Measurements from ENCODE around the gene PTGER1. TPM values are rescaled to one million over a fixed set of nuclear protein-coding genes. Genes with fewer than 3 reads are reported as not detected.
A peak's percentile ranks its signal among the peaks of the same experiment; 100 is the strongest.

Gene PTGER1
- total RNA-seq, 1 experiment from 2014 or later, result 0.42 TPM

DNA sequence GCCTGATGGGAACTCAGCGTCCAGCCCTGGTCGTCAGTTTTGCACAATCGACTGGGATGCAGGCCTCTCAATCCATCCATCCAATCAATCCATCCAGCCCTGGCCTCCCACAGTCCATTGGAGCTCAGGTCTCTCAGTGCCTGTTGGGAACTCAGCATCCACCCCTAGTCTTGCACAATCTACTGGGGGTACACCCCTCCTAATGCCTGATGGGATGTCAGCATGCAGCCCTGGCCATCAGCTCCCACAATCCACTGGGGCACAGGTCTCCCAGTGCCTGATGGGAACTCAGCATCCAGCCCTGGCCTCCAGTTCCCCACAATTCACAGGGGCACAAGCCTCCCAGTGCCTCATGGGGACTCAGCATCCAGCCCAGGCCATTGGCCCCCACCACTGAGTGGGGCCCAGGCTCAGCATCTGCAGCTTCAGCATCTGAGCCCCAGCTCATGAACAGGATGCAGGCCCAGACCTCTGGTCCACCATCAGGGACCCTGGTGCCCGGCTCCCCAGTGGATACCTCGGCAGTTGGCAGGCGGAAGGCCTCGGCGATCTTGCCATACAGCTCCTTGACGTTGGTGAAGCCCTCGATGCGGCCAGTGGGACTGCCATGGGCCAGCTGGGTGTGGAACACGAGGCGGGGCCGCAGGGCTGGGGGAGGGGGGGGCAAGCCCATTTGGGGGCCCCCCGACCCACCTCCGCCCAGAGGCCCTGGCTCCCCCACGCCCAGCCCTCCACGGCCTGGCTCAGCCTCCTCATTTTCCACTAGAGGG lies 7.2 kb upstream of the PTGER1 start:
- BruUV-seq (replicated peaks), result no TSS peak
- Mint-ChIP-seq H3K36me3 (ENCODE audit: insufficient read depth, unreplicated experiment) (peaks cover 70% of the 10 kb centered on the region), H3K4me3 (ENCODE audit: unreplicated experiment) (no peak overlapping the region), H3K9me3 (ENCODE audit: unreplicated experiment) (no peaks in the 10 kb centered on the region), H3K27me3 (ENCODE audit: insufficient read depth, unreplicated experiment) (no peaks in the 10 kb centered on the region), H3K4me1 (ENCODE audit: insufficient read depth, unreplicated experiment) (no peaks in the 10 kb centered on the region), H3K27ac (ENCODE audit: low read depth, unreplicated experiment) (no peak overlapping the region)
- no peak for DNase-seq (ENCODE audit: unreplicated experiment)
- TF ChIP-seq, protein P1, sequence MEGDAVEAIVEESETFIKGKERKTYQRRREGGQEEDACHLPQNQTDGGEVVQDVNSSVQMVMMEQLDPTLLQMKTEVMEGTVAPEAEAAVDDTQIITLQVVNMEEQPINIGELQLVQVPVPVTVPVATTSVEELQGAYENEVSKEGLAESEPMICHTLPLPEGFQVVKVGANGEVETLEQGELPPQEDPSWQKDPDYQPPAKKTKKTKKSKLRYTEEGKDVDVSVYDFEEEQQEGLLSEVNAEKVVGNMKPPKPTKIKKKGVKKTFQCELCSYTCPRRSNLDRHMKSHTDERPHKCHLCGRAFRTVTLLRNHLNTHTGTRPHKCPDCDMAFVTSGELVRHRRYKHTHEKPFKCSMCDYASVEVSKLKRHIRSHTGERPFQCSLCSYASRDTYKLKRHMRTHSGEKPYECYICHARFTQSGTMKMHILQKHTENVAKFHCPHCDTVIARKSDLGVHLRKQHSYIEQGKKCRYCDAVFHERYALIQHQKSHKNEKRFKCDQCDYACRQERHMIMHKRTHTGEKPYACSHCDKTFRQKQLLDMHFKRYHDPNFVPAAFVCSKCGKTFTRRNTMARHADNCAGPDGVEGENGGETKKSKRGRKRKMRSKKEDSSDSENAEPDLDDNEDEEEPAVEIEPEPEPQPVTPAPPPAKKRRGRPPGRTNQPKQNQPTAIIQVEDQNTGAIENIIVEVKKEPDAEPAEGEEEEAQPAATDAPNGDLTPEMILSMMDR (IDR thresholded peaks at IDR 0.05; ENCODE audit: unreplicated experiment), result no peak
- ChIA-PET CTCF (interaction anchor here (0.5 to 7.2 kb wide), 6 partner anchors 10 to 117 kb away, joined by 3 to 50 read pairs (median 8); no protein-coding TSS in a partner anchor), POLR2A (interaction anchor here (0.7 to 1.2 kb wide), 2 partner anchors 24 to 36 kb away, joined by 3 read pairs; partner anchors contain the start of gene DNAJB1)
- intact Hi-C loops (cut with micrococcal nuclease), result no loop called here

DNA sequence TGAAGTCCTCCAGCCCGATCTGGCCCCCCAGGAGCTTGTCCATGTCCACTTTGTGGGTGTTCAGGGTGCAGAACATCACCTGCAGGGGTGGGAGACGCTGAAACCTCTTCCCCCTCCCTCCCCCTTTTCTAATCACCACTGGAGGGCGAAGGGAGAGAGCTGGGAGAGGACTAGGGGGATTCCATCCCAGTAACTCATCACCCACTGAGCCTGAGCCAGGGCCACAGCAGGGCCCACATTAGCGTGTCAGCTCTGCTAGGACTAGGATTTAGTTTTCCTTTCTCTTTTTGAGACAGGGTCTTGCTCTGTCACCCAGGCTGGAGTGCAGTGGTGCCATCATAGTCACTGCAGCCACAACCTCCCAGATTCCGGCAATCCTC lies 5.5 kb upstream of the PTGER1 start:
- TF ChIP-seq, protein P1 (IDR thresholded peaks at IDR 0.05; ENCODE audit: unreplicated experiment), result no peak
- no TSS peak for BruUV-seq (replicated peaks)
- H3K4me3 Mint-ChIP-seq (ENCODE audit: unreplicated experiment), result no peak overlapping the region
- no peaks in the 10 kb centered on the region for H3K9me3 Mint-ChIP-seq (ENCODE audit: unreplicated experiment)
- ChIA-PET CTCF (interaction anchor here (0.5 to 7.2 kb wide), 13 partner anchors 9 to 349 kb away, joined by 3 to 50 read pairs (median 4); partner anchors contain the start of gene ASF1B), POLR2A (interaction anchor here (0.7 to 1.1 kb wide), 2 partner anchors 15 to 16 kb away, joined by 3 read pairs; no protein-coding TSS in a partner anchor)
- DNase-seq (ENCODE audit: unreplicated experiment), result no peak
- H3K36me3 Mint-ChIP-seq (ENCODE audit: insufficient read depth, unreplicated experiment), result peaks cover 61% of the 10 kb centered on the region
- H3K27me3 Mint-ChIP-seq (ENCODE audit: insufficient read depth, unreplicated experiment), result no peaks in the 10 kb centered on the region
- H3K27ac Mint-ChIP-seq (ENCODE audit: low read depth, unreplicated experiment), result no peak overlapping the region
- intact Hi-C loops (cut with micrococcal nuclease), result no loop called here
- peaks cover 14% of the 10 kb centered on the region for H3K4me1 Mint-ChIP-seq (ENCODE audit: insufficient read depth, unreplicated experiment)

DNA sequence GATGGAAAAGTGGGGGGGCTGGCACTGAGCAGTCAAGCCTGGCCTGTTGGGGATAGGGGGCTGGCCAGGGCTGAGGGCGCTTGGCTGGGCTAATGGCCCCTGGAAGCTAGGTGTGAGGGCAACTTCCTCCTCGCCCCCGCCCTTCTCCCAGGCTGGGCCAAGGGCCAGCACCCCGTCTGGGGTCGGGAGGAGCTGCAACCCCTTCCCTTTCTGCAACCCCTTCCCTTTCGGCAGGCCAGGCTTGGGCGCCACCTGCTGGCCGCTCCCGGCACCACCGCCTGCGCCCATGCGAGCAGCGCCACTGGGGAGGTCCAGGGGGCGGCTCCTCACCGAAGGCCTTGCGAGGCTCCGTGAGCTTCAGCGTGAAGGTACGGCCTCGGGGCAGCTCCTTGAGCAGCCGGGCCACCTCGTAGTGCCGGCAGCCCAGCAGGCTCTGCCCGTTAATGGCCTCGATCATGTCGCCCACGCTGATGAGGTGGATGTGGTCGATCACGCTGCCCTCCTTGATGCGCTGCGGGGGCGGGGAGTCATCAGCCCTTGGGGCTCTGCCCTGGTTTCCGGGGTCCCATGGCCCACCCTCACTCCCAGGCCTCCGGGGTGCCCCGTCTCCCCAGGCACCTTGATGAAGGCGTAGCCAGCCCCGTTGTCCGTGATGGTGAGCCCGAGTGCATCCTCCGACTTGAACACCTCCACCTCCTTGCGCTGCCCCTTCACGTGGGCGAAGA lies 5.0 kb upstream of the PTGER1 start:
- CTCF ChIA-PET, result interaction anchor here (0.5 to 7.2 kb wide), 20 partner anchors 8 to 596 kb away, joined by 3 to 50 read pairs (median 4); partner anchors contain the start of gene ASF1B
- Mint-ChIP-seq H3K9me3 (ENCODE audit: unreplicated experiment) (no peaks in the 10 kb centered on the region), H3K27me3 (ENCODE audit: insufficient read depth, unreplicated experiment) (no peaks in the 10 kb centered on the region), H3K4me3 (ENCODE audit: unreplicated experiment) (no peak overlapping the region), H3K27ac (ENCODE audit: low read depth, unreplicated experiment) (no peak overlapping the region), H3K36me3 (ENCODE audit: insufficient read depth, unreplicated experiment) (peaks cover 59% of the 10 kb centered on the region), H3K4me1 (ENCODE audit: insufficient read depth, unreplicated experiment) (peaks cover 14% of the 10 kb centered on the region)
- intact Hi-C loops (cut with micrococcal nuclease), result loop anchor here (5.0 kb wide), 1 partner anchor 343 kb away; the partner anchor contains the start of gene ASF1B
- DNase-seq (ENCODE audit: unreplicated experiment), result no peak
- TF ChIP-seq, protein P1 (IDR thresholded peaks at IDR 0.05; ENCODE audit: unreplicated experiment), result peak; percentile 78
- BruUV-seq (replicated peaks), result no TSS peak
- POLR2A ChIA-PET, result interaction anchor here (0.6 to 0.7 kb wide), 3 partner anchors 14 to 63 kb away, joined by 3 read pairs; no protein-coding TSS in a partner anchor
